Chondrocyte (in vitro differentiated cells): ENCODE data around the gene FRMD3. TPM values are rescaled to one million over a fixed set of nuclear protein-coding genes. Genes with fewer than 3 reads are reported as not detected.

ENCODE experiments used
- DNase-seq: peaks from one replicate; pipeline ENCODE4 v3.0.0; 2021; ENCODE audit warnings: mixed read lengths, low spot score
- H3K27ac Mint-ChIP-seq: one replicate; pipeline ENCODE4 v1.8.0; 2021; ENCODE audit warnings: mild to moderate bottlenecking, moderate library complexity, mixed read lengths; ENCODE audit not compliant: unreplicated experiment
- H3K27me3 Mint-ChIP-seq: 2 replicates; pipeline ENCODE4 v1.8.0; 2021; ENCODE audit warnings: low read depth, mixed read lengths
- H3K36me3 Mint-ChIP-seq: 2 replicates; pipeline ENCODE4 v1.8.0; 2021; ENCODE audit warnings: low read depth, mixed read lengths
- H3K4me1 Mint-ChIP-seq: 2 replicates; pipeline ENCODE4 v1.8.0; 2021; ENCODE audit warnings: low read depth, mild to moderate bottlenecking, mixed read lengths
- H3K4me3 Mint-ChIP-seq: one replicate; pipeline ENCODE4 v1.8.0; 2021; ENCODE audit warnings: mild to moderate bottlenecking, moderate library complexity, mixed read lengths; ENCODE audit not compliant: unreplicated experiment
- H3K9me3 Mint-ChIP-seq: 2 replicates; pipeline ENCODE4 v1.8.0; 2021; ENCODE audit warnings: low read depth, mixed read lengths
- CTCF ChIP-seq: fragments of 200-600 bp; sonication (generic); IDR thresholded peaks from 2 replicates; pipeline ENCODE4 v1.5.0; 2021; ENCODE audit warnings: antibody characterized with exemption, mild to moderate bottlenecking, moderate library complexity
- total RNA-seq: library from RNA; stranded (reverse); gene quantifications from 3 replicates; pipeline ENCODE4 v1.2.1, GENCODE V29; 2021

FRMD3 gene
- total RNA-seq, 1 donor from 2014 or later: 1.1 TPM

- DNase-seq: no peak
- Mint-ChIP-seq H3K4me1 (peaks cover 8% of the 10 kb centered on the region), H3K27me3 (peaks cover 2% of the 10 kb centered on the region), H3K4me3 (no peak overlapping the region), H3K27ac (no peak overlapping the region), H3K9me3 (no peaks in the 10 kb centered on the region), H3K36me3 (no peaks in the 10 kb centered on the region)
- TF ChIP-seq CTCF: no peak
These were observed 69.4 kb downstream of the FRMD3 start for GRCh38 chr9:83468821-83469220.

GRCh38 chr9:83466877-83467276 lies 71.3 kb downstream of the FRMD3 start:
- H3K27me3 Mint-ChIP-seq: peaks cover 2% of the 10 kb centered on the region
- H3K27ac Mint-ChIP-seq: no peak overlapping the region
- no peaks in the 10 kb centered on the region for H3K36me3 Mint-ChIP-seq
- H3K4me3 Mint-ChIP-seq: no peak overlapping the region
- H3K4me1 Mint-ChIP-seq: no peaks in the 10 kb centered on the region
- no peaks in the 10 kb centered on the region for H3K9me3 Mint-ChIP-seq
- no peak for TF ChIP-seq CTCF
- no peak for DNase-seq

- Mint-ChIP-seq H3K4me1 (no peaks in the 10 kb centered on the region), H3K27ac (no peak overlapping the region)
These were observed 71.8 kb downstream of the FRMD3 start for GRCh38 chr9:83466351-83466750.

GRCh38 chr9:83459830-83460229 lies 78.4 kb downstream of the FRMD3 start:
- Mint-ChIP-seq H3K4me1 (no peaks in the 10 kb centered on the region), H3K36me3 (no peaks in the 10 kb centered on the region), H3K9me3 (peaks cover 7% of the 10 kb centered on the region), H3K27ac (no peak overlapping the region), H3K4me3 (no peak overlapping the region), H3K27me3 (no peaks in the 10 kb centered on the region)
- DNase-seq: no peak
- no peak for TF ChIP-seq CTCF

More at GRCh38 chr9:83466351-83466750, 71.8 kb downstream of the FRMD3 start:
- H3K36me3 Mint-ChIP-seq: no peaks in the 10 kb centered on the region
- H3K9me3 Mint-ChIP-seq: peaks cover under 1% of the 10 kb centered on the region
- no peak overlapping the region for H3K4me3 Mint-ChIP-seq
- peaks cover 2% of the 10 kb centered on the region for H3K27me3 Mint-ChIP-seq
- no peak for TF ChIP-seq CTCF
- DNase-seq: no peak

- H3K27ac Mint-ChIP-seq: no peak overlapping the region
- no peak overlapping the region for H3K4me3 Mint-ChIP-seq
- no peak for DNase-seq
- no peak for TF ChIP-seq CTCF
- H3K36me3 Mint-ChIP-seq: no peaks in the 10 kb centered on the region
- no peaks in the 10 kb centered on the region for H3K4me1 Mint-ChIP-seq
- no peaks in the 10 kb centered on the region for H3K27me3 Mint-ChIP-seq
- peaks cover 7% of the 10 kb centered on the region for H3K9me3 Mint-ChIP-seq
These were observed 79.7 kb downstream of the FRMD3 start for GRCh38 chr9:83458530-83458929.
